ENCODE results near the gene MTOR.

- TF ChIP-seq EZH2phosphoT487 (IDR thresholded peaks at IDR 0.05; ENCODE audit: insufficient read depth, low read depth) (no peak), EZH2 (IDR thresholded peaks at IDR 0.05; ENCODE audit: insufficient read depth, poor library complexity, severe bottlenecking) (no peak)
These were observed 84.0 kb downstream of the MTOR start for GRCh38 chr1:11178021-11179015.
